ENCODE results near the gene SLX4IP.

GRCh38 chr20:10641467-10641866, 206.4 kb downstream of the SLX4IP start:
- TF ChIP-seq POLR2A (IDR thresholded peaks at IDR 0.05) (no peak), CTCF (IDR thresholded peaks at IDR 0.05) (no peak), POLR2AphosphoS5 (IDR thresholded peaks at IDR 0.05) (no peak), EP300 (IDR thresholded peaks at IDR 0.05) (no peak)
